HuH-7.5 (cell line): ENCODE results near the gene TOM1L2.

Source experiments
- DNase-seq: peaks from one replicate; pipeline ENCODE4 v3.0.0; 2011; ENCODE audit warnings: low spot score

TOM1L2 gene

DNA sequence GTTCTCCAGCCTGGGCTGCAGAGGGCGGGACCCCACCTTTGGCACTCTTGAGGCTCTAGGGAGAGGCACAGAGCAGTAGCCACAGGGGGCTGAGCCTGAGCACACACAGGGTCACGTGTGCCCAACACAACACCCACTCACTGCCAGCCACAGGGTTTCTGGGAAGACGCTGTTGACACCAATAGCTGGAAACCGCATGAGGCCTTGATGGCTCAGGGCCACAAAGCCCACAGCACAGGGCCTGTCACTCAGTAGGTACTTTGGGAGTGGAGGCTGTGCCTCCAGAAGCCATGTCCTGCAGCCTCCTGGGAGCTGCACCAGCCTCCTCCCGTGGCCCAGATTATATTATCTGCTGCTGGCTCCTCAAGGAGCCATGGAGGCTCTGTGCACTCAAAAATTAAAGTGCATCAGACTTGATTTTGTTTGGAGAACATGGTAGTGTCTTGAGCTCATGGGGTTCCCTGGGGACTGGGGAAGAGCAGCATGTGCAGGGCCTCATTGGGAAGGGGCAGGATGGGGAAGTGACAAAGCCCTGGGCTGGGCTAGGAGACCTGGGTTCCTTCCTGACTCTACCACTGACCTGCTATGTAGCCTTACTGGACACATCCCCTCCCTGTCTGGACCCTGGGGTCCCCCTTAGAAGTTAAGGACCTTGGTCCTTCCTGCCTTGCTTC is 122.9 kb downstream of the TOM1L2 start:
- DNase-seq, result no peak

DNA sequence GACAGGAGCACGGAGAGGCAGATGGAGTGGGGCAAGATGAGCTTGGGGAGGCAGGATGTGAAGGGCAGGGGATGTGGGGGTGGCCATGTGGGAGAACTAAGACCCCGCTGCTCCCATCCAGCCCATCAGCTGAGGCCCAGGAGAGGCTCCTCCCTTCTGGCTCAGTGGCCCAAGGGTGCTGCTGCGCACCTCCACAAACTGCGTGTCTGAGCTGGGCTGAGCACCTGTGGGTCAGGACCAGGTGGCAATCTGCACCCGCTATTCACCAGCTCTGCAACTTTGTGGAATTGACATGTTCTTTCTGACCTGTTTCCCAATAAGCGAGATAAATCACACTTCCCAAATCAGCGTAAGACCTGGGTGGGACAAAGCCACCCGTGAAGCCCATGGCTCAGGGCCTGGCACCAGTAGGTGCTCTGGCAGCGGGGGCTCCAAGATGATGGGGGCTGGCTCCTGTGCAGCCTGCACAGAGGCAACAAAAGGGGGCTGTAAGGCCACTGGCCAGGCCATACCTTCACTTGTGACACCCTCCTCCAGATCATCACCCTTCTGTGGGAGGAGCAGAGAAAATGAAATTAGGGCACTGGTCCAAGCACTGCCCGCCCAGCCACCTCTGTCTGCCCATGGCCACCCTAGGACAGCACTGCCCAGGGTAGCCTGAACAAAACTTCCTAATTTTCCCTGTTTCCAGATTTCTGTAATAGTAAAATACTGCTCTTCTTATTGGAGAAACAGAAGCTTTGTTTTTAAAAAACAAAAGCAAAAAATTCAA is 123.7 kb downstream of the TOM1L2 start:
- DNase-seq, result no peak

DNA sequence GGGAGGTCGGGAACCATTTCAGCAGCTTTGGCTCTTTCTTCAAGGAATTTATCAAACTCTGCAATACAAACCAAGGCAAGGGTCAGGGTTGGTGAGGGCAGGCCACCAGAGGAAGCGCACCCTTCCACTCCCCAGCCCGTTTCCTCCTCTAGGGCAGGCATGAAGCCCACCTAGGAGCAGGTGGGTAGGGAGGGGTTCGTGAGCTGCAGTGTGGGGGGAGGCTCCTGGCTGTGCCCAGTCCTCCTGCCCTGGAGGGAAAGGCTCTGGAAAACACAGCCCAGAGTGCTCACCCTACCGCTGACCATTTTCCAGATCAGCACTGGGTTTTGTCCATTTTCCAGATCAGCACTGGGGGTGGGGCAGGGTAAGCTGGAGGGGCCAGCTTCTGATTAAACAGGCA is 124.5 kb downstream of the TOM1L2 start:
- no peak for DNase-seq

DNA sequence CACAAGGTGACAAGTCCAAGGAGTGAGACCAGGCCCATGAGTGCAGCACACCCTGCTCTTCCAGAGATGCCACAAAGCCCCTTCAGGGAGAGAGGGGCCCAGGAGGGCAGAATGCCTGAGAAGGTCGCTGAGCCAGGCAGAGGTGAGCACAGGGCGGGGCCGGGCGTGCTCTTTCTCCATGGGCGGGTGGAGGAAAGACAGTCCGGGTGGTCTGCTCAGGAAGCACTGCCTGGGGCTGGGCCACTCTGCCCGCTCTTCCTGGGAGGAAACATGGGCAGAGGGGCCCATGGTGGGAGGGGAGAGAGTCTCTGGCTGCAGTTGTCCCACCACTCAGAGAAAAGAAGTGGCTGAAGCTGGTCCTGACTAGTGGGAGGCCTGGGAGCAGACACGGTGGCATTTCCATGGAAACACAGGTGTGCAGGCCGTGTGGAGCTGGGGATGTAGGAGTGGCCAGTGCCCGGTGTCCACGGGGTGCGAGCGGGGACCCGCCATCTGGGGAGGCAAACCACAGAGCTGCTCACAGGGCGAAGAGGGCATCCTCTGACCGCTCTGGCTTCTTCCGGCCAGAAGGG is 125.0 kb downstream of the TOM1L2 start:
- no peak for DNase-seq

DNA sequence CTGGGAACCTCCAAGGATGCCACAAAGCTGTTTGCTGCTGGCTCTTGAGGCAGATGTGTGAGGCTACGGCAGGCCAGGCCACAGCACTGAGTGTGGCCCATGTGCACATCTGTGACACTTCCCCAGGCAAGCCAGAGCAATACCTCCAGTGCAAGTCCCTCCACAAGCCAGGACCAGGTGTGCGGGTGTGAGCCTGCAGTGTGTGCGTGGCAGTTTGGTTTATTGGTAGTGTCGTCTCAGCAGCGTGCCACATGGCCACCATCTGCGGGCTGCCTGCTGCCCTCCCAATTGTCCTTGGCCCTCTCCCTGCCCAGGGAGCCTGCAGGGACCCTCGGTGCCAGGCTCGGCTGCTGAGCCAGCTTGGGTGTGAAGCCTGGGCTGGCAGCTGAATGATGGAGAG is 125.6 kb downstream of the TOM1L2 start:
- DNase-seq, result no peak

DNA sequence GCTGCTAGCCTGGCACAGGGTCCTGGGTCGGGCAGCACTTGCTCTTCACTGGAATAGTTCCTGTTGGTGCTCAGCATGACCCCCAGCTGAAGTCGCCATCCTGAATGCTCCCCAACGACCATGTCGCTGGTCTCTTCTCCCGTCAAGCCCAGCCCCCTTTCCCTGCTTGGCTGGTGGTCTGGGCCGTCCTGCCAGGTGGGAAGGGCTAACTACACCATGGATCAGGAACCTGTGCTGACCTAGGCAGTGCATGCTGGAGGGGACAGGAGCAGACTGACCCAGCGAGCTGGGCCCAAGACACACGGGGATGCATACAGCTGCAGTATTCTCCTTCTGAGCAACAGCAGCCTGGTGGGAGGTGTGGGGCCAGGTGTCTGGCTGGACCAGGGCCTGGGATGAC is 126.2 kb downstream of the TOM1L2 start:
- no peak for DNase-seq

DNA sequence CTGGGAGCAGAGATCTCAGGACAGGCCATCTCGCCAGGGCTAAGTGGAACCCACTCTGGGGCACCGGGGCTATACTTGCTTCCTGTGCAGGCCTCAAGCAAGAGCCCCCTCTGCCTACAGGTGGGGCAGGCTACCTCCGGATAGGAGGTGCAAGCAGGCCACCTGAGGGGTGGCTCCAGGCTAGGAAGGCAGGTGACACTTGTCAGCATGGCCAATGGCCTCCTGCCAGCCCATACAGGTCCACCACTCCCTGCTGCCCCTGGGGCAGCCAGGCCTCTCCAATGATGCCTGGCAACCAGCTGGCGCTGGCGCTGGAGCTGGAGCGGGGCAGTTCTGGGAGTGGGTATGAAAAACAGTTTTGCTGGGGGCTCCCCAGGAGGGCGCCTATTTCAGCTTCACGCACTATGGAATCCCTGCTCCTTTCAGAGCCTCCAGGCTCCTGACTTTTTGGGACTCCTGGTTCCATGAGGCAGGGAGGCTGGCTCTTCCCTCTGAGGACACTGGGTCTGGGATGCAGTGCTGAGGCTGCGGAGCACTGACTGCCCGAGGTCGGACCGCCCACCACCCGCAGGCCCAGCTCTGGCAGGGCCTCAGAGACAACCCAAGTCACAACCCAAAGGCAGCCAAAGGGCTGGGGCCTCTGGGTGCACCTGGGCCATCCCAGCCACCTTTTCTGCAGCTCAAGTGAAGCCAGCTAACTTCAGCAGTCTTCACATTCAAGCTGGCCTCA is 127.0 kb downstream of the TOM1L2 start:
- DNase-seq, result no peak

DNA sequence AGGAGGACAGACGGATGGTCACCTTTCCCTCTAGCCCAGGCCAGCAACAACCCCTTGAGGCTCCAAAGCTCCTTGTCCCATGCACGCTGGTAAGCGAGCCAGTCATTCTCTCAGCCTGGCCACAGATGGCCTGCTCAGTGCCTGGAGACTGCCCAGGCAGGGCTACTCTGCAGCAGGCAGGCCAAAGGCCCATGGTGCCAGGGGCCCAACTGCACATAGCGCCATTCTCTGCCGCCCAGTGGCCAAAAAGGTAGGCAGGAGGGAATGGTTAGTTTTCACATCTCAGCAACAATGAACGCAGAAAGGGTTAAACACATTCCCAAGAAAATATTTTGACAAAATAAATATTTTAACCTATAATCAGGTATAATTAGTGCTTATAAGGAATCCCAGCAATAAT is 127.7 kb downstream of the TOM1L2 start:
- no peak for DNase-seq

DNA sequence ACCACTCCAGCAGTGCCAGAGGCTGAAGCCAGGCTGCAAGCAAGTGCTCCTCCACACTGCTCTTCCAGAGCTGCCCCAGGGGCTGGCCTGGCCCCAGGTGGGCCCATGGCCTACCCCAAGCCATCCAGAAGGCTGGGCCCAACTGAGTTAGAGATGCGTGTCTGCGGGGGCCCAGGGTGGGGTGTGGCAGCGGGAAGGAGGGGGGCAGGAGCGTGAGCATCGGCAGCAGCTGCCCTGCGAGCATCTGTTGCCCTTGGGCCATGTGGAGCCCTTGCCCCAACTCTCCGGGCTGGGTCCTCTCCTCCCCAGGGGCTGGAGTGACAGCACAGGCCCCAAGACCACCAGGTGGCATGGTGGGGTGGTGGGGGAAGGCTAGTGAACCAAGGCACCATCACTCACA is 128.1 kb downstream of the TOM1L2 start:
- no peak for DNase-seq

DNA sequence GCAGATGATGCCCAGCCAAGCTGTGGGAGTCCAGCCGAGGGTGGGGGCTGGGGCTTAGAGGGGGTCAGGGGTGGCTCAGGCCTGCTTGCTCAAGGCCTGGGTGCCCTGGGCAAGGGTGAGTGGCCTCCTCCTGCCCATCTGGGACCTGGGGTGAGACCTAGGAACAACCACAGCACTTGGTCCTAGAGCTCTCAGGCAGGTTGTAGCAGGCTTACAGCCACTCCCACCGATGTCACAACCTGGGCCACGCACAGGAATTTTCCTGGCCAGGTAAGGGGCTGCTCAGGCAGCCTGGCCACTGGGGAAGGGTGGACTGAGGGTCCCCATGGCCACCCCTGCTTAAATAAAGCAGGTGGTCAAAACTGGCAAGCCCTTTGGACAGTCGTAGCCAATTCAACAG is 129.1 kb downstream of the TOM1L2 start:
- no peak for DNase-seq

DNA sequence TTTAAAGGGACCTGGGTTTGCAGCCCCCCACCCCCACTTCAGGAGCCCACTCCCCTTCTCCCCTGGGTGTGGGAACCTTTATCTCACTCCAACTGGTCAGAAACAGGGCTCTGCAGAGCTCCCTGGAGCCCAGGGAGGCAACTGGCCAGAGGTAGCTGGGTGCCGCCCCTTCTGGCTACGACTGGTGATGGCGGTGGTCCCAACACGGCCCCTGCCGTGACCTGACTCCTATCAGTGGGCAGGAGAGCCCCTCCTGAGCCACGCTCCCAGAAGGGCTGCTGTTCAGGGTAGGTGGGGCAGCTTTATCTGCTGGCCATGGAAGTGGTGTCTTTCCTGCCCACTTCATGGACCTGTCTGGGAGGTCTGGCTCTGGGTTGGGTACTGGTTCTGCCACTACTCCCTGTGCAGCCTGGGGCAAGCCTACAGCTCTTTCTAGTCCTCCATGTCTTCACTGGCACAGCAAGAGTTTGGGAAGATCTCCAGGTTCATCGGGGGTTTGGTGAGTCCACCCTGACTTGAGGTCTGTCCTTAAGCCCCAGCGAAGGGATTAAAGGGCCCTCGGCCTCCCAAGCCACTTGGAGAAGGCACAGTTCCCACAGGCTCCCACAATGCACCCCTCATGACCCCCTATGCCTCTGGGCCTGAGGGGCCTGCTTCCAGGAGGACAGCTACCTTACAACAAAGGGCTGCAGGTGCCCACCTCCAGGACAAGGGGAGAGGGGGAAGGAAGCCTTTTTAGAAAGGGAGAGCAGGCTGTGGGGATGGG is 129.9 kb downstream of the TOM1L2 start:
- DNase-seq, result no peak

DNA sequence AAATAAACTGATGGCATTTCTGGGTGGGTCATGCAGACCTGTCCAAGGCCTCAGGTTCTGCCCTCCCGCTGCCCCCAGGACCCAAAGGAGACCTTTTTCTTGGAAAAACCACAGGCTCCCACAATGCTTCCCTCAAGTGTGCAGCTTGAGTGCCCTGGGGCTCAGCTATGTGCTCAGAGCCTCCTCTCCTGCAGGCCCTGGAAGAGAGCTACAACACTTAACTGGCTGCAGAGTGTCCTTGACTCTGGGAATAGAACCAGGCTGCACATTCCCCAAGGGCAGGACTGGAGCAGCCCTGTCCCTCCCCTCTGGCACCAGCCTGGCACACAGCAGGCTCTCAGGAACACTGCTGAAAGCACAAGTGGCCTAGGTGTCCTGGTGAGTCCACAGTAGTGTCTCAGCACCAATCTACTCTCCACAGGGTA is 130.6 kb downstream of the TOM1L2 start:
- no peak for DNase-seq

DNA sequence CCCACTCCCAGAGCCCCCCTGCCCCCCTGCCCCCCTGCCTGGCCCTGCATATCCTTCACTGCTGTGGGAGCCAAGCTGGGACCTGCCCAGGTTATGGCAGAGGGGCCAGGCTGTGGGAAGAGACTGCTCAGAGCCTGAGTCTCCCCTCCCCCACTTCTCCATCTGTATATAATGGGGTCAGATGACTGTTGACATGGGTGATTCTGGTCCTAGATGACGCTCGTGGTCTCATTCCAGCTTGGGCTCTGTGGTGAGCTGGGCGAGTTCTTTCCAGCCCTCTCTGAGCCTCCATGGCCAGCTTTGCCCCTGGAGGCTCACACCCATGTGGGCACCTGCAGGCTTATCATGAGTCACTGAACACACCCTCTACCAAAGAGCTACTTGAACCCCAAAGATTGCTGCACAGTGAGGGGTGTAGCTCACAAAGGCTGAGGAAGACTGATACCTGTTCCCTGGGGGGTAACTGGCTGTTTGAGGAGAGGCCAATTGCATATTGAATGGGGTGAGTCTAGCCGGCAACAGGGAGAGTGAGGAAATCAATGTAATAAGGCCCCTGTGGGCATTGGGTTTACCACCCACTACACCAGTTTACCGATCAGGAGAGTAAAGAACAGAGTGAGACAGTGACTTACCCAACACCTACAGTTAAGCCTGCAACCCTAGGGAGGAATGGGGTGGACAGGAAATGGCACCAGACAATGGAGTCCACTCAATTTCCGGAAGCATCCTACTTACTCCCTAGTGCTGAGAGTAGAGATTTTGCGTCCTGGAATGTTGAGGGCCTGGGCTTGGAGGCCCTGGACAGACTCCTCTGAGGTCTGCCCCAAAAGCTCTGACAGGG is 131.2 kb downstream of the TOM1L2 start:
- no peak for DNase-seq

DNA sequence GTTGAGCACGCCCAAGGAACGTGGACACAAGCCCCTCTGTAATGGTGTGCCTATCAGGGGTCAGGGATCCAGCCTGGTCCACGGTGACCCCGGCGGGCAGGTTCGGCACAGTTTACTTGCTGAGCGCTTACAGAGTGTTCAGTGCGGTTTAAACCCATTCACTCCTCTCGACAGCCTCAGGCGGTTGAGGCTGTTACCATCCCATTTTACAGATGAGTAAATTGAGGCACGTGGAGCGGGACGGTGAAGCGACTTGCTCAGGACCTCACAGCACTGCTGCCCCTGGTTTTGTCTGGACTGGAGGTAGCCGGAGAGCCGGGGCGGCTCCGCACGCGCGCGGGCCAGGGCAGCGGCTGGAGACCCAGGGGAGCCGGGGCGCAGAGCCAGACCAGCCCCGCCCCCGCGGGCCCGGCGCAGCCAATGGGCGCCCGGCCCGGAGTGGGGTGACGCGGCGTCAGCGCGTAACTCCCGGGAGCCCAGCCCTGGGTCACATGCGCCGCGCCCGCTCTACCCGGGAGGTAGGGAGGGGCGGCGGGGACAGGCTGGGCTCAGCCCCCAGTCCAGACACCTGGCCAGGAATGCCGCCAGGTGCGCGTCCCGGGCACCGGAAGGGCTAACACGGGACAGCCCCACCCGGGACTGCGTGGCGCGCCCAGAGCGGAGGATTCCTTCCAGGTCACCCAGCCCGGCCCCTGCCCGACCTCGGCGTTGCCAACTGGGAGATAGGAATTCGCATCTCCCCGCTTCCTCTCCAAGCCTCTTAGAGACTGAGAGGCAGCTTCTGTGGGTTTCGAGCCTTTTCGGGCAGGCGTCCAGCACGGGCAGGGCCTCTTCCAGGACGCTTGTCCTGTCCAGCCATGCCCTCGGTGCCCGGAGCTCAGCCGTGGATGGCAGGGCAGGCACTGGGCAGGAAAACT is 132.2 kb downstream of the TOM1L2 start:
- DNase-seq, result peak; percentile 92

DNA sequence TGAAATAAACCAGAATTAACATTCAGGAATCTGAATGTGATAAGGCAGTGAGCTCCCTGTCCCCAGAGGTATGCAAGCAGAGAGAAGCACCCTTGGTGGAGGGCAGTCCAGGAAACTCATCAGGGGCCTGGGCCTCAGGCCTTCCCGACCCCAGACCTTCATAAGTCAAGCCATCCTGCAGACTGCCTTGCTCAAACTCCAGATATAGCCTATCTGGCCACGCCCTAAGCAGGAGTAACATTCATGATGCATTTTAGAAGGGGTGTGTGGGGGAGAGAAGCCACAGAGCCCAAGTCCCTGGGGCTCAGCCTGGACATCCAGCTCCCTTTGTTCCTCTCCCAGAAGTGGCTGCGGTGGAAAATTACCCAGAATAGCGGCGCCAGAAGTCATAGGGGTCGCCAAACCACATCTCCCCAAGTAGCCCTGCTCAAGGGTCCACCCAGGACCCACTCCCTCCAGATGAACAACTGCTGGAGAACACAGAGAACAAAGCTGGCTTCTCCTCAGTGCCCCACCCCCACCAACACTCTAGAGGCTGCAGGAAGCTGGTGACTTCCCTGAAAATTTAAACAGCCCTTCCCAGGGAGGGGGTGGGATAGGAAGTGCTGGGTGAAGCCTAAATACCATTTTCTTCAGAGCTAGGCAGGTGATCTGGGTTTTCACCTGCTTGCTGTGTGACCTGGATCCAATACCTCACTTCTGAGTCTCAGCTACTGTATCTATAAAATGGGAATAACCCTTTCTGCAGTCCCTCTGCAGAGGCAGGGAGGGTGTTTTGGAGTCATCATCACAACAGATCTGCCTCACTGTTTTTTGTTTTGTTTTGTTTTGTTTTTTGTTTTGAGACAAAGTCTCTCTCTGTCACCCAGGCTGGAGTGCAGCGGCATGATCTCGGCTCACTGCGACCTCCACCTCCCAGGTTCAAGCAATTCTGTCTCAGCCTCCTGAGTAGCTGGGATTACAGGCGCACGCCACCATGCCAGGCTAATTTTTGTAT is 133.9 kb downstream of the TOM1L2 start:
- DNase-seq, result no peak

DNA sequence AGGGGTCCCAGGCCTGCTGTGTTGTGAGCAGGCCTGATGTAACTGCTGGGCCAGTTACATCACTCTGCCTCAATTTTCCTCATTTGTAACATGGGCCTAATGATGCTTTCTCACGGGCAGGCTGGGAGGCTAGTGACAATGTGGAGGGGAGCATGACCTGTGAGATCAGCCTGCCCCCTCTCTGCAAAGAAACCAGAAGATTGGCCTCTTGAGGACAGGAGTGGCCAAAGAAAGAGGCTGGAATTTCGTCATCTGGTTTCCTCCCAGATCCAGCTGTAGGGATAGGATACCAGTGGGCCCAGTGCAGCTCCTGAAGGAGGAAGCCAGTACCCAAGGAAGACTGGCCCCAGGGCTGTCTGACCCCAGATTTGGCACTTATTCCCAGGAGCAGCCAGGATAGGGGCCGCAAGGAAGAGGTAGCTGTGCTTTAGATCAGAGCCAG is 134.8 kb downstream of the TOM1L2 start:
- no peak for DNase-seq

DNA sequence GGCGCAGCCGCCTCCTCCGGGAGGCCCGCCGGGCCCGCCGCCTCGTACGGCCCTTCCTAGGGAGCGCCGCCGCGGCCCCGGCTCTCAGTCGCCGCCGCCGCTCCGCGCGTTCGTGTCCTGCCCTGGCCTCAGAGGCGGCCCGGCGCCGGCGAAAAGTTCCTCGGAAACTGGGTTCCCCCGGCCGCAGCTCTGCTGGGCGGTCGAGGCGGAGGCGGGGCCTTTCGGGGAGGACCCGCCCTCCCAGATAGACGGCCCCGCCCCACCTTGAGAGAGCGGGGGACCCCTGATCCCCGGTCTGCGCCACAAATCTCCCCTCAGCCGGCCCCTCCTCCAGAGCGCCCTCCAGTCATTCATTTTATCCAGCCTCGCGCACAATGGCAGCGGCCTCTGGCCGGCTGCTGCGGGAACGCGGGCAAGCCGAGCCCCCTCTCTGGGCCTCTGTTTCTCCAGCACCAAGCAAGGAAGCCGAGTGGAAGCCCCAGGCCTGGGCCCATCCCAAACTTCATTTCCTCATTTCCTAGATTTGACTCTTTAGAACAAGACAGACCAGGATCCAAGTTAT is 135.3 kb downstream of the TOM1L2 start, which contains the start of gene SREBF1:
Gene SREBF1, minus strand, starts transcription at position 169 of the 562 bp plus-strand sequence. CDS start 169 bp downstream, outside the sequence.
- peak; percentile 66 for DNase-seq

DNA sequence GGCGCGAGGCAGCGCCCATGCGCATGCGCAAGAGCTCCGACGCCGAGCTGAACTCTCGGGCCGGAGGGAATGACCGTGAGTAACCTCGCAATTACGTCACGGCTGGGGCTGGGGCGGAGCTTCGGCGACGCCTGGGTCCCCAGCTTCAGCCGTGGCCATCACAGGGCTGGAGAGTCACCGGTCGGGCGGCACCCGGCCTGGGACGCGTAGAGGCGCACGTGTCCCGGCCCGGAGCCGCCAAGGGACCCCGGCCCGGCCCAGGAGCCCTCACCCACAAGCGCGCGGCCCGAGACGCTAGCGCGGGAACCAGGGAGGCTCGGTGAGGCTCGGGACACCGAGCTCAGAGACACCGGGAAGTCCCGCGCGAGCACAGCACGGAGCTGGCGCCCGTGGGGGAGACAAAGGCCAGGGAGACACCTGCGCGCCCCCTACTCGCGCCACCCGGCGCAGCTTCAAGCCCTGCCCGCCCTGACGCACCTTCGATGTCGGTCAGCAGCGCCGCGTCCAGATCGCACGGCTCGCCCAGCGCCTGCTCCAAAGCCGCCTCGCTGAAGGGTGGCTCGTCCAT is 135.9 kb downstream of the TOM1L2 start:
- DNase-seq, result peak; percentile 88
